GM18505 (cell line): ENCODE results near the gene BCAS4.
"Not testable (repeated sequence)": the region's sequence is repeated elsewhere in the genome, so short reads cannot be mapped to it uniquely, and the experiment has no call there.

Experiments
- ATAC-seq: cut with Tn5 transposase; IDR thresholded peaks from one replicate; pipeline ENCODE4 v1.9.1; 2021; ENCODE audit not compliant: unreplicated experiment
- POLR2A ChIP-seq: IDR thresholded peaks from 4 replicates; pipeline ENCODE4 v1.6.1; 2011; ENCODE audit warnings: borderline replicate concordance; ENCODE audit not compliant: insufficient read depth, insufficient read length; ENCODE audit errors: extremely low read depth

BCAS4 gene

DNA sequence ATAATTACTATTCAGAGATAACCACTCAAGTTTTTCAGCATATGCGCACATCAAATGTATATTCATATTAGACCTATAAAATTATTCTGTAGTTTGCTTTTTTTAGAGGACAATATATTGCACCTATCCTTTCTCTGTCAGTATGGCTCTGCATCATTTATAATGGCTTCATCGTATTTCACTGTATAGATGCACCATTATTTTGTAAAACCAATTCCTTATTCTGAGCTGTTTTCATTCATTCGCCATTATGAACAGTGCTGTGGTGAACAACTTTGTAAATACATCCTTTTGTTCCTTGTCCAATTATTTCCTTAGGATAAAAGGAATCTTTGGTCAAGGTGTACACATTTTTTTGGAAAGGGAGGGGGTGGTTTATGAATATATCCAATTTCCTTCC is 29.2 kb upstream of the BCAS4 start:
- no peak for ATAC-seq
- no peak for TF ChIP-seq POLR2A

DNA sequence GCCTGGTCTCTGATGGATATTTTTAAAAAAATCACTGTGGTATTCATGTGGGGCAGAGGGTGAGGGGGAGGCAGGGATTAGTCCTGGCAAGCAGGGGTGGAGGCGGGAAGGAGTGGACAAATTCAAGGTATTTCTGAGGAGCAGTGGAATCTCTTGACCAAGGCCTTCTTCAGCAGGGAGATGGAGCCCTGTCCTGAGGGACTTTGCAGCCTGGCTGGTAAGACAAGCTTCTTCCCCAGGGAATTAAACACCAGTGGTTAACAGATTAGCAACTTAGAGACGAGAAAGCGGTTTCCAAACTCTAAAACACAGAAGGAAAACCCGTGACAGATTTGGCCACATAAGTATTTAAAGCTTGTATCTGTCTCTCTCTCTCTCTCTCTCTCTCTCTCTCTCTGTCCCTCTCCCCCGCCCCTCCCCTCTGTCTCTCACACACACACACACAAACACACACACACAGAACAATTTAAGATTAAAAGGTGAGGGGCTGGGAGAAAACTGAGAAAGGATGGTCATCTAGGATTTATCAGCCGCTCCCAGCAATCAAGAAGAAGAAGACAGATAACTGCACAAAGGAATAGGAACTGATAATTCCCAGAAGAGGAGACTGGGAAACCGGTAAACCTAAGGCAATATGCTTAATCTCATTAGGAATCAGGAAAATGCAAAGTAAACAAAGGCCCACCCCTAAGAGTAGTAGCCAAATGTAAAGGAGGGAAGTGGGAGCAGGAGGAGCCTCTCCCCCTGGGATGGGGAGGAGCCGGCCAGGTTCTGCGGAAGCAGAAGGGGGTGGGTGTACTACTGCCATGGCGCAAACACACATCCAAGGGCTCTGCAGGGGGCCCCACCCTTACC is 27.7 kb upstream of the BCAS4 start:
- not testable (repeated sequence) for ATAC-seq

DNA sequence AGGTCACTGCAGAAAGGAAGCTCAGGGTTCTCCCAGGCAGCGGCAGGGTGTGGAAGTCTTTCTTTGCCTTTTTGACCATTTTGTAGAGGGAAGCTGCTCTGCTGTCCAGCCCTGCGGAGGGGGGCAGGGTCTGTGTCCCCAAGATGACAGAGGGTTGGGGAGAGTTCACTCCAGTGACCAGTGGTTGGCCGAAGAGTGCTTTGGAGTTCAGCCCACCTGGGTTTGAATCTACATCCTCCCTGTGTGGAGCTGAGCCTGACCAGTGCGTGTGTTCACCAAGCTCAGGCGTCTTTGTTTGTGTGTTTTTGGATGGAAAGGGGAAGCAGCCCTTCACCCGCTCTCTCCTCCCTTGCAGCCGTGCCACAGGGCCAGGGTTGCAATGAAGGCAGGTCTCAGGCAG is 25.9 kb upstream of the BCAS4 start:
- ATAC-seq: not testable (repeated sequence)

DNA sequence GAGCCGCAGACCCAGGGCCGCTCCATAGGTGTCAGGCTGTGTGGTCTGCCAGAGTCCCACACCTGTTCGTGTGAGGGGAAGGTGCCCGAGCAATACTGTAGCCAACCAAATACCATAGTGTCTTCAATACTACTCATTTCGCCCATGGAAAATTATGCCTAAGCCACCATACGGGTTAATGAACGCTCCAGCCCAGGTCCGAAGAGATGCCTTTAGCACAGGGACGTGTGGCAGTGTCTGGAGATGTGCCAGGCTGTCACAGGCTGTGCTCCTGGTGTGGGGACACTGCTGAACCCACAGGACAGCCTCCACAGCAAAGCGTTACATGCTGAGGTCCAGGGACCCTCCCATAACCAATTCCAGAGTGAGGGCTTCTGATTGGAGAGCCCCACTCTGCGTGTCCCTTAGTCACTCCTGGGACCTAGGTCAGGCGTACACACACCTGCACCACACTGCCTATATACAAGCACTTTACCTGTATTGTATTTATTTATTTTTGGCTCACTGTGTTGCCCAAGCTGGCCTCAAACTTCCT is 25.2 kb upstream of the BCAS4 start:
- not testable (repeated sequence) for ATAC-seq

DNA sequence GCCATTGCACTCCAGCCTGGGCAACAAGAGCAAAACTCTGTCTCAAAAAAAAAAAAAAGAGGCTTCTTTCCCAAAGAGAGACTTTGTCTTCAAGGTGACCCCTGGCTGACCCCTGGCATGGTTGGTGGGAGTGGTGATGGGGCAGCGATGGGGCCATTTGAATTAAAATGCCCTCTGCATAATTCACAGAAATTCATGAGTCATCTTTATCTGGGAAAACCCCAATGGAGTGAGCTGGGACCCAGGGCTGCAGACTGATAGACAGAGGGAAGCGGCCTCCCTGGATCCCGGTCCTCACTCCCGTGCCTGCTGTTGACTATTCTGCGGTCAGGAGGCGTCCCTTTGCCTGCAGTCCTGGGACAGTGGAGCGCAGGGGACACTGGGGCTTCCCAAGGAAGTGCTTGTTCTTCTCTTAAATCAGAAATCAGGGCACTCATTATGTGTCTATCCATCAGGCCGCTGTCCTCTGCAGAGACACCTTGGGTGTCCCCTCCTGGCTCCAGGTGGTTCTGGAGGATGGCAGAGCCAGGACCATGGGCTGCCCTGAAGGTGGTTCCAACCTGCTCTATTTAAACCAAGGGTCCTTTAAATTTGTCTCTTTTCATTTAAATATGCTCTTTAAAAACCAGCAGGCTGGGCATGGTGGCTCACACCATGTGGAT is 23.3 kb upstream of the BCAS4 start:
- ATAC-seq: not testable (repeated sequence)

DNA sequence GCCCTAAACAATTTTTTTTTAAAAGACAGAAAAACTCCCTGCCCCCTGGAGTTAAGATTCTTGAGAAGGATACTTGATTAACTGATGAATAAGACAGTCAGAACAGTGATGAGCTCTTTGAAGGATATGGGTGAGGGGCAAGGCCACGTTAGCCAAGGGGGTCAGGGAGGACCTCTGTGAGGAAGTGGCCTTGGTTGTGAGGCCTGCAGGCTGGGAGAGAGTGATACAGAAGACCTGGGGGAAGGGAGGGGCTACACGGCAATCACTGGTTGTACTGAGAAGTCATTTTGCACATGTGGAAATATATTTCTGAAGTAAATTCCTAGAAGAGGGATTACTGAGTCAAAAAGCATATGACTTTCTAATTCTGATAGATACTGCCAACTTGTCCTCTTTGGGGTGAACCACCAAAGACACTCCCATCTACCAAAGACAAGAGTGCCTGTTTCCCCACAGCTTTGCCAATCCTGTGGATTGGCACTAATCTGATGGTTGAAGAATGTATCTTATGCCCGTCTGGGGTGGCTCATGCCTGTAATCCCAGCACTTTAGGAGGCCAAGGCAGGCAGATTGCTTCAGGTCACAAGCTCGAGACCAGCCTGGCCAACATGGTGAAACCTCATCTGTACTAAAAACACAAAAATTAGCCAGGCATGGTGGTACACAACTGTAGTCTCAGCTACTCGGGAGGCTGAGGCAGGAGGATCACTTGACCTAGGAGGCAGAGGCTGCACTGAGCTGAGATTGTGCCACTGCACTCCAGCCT is 22.3 kb upstream of the BCAS4 start:
- no peak for ATAC-seq
- no peak for TF ChIP-seq POLR2A

DNA sequence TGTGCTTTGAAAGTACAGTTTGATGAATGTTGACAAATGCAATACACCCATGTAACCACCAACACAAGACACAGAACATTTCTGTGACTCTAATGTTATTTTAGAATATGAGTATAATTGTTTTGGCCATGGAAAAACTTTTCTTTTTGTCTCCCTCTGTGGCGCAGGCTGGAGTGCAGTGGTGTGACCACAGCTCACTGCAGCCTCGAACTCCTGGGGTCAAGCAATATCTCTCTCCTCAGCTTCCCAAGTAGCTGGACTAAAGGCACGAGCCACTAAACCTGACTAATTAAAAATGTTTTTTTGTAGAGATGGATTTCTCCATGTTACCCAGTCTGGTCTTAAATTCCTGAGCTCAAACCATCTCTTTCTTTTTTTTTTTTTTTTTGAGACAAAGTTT is 20.3 kb upstream of the BCAS4 start:
- no peak for TF ChIP-seq POLR2A
- no peak for ATAC-seq

DNA sequence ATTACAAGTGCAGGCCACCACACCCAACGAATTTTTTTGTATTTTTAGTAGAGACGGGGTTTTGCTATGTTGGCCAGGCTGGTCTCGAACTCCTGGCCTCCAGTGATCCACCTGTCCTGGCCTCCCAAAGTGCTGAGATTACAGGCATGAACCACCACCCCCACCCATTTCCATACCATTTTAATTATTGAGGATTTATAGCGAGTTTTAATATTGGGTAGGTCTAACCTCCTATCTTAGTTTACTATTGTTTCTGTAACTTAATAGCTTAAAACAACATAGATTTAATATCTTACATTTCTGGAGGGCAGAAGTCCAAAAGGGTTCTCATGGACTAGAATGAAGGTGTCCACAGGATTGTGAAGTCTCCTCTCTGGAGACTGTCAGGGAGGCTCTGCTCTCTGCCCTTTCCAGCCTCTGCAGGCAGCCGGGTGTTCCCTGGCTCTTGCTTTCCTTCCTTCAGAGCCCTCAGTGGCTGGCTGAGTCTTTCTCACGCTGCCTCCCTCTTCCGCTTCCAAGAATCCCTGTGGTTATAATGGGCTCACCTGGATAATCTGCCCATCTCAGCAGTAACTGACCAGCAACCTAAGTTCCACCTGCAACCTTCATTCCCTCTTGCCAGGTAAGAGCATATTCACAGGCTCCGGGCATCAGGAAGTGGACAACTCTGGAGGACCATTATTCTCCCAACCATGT is 18.6 kb upstream of the BCAS4 start:
- ATAC-seq: no peak
- TF ChIP-seq POLR2A: no peak

DNA sequence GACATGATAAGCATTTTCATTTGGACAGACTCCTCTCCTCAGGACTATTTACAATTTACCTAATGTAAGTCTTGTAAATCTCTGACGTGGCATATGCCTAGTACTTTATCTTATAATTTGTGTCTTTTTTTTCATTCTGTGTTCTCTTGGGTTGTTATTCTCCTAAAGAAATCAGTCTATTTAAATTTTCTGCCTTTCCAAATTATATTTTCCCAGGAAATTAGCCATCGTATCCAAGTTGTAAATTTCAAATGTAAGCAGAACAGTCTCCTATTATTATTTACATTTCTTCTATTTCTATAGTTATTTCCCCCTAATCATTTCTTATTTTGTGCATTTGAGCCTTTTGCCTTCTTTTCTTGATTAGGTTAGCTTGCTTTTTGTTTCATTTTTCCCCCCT is 17.5 kb upstream of the BCAS4 start:
- no peak for TF ChIP-seq POLR2A
- no peak for ATAC-seq

DNA sequence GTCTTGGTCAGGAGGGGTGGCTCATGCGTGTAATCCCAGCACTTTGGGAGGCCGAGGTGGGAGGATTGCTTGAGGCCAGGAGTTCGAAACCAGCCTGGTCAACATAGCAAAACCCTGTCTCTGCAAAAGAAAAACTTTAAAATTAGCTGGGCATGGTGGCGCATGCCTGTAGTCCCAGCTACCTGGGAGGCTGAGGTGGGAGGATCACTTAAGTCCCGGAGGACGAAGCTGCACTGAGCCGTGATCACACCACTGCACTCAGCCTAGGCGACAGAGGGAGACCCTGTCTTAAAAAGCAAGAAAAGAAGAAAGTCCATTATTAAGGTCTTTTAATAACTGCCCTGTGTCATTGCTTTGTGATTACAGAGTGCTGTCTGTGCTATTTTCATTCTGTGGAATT is 15.9 kb upstream of the BCAS4 start:
- not testable (repeated sequence) for ATAC-seq

DNA sequence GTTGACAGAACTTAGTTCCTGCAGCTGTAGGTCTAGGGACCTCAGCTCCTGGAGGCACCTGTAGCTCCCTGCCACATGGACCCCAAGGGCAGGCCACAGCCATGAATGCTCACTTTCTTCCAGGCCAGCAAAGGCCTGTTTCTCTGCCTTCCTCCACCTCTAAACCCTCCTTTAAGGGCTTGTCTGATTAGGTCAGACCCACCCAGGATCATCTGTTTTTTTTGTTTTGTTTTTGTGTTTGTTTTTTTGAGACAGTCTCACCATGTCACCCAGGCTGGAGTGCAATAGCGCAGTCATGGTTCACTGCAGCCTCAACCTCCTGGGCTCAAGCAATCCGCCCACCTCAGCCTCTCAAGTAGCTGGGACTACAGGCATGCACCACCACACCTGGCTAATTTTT is 11.5 kb upstream of the BCAS4 start:
- no peak for TF ChIP-seq POLR2A
- ATAC-seq: no peak

DNA sequence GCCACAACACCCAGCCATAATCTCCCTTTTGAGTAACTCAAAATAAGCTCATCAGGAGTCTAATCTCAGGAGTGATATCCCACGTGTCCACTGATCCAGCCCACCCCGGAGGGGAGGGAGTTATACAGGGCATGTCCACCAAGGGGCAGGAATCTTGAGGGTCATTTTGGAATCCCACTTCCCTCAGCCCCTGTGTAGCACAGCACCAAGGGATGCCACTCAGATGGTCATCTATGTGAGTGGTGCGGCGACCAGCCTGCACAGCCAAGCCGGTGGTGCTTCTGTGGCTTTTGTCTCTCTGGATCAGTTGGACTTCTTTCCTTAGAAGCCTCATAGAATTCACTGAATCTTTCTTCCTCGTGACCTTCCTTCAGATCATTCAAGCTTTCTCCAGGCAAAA is 11.0 kb upstream of the BCAS4 start:
- no peak for TF ChIP-seq POLR2A
- ATAC-seq: no peak

DNA sequence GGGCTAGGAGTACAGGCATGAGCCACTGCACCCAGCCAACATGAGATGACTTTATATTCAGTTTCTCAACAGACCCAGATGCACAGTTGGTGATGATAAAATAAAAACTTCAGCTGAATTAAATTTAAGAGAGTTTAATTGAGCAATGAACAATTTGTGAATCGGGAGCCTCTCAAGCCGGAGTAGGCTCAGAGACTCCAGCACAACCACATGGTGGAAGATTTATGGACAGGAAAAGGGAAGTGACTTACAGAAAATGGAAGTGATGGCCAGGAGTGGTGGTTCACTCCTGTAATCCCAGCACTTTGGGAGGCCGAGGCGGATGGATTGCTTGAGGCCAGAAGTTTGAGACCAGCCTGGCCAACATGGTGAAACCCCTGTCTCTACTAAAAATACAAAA is 10.4 kb upstream of the BCAS4 start:
- TF ChIP-seq POLR2A: no peak
- no peak for ATAC-seq

DNA sequence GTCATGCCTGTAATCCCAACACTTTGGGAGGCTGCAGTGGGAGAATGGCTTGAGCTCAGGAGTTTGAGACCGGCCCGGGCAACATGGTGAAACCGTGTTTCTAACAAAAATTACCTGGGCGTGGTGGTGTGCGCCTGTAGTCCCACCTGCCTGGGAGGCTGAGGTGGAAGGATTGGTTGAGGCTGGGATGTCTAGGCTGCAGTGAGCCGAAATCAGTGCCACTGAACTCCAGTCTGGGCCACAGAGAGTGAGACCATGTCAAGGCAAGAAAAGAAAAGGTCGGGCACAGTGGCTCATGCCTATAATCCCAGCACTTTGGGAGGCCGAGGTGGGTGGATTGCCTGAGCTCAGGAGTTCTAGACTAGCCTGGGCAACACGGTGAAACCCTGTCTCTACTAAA is 8.2 kb upstream of the BCAS4 start:
- no peak for TF ChIP-seq POLR2A
- no peak for ATAC-seq
